NCI-H1436 (cell line): ENCODE data around the gene ZNF26.
A peak's percentile ranks its signal among the peaks of the same experiment; 100 is the strongest.
"Not testable (repeated sequence)": the region's sequence is repeated elsewhere in the genome, so short reads cannot be mapped to it uniquely, and the experiment has no call there.

Experiments used
- DNase-seq: peaks from one replicate; lab custom pipeline; 2025; lab: John Stamatoyannopoulos, UW

ZNF26 gene

DNA sequence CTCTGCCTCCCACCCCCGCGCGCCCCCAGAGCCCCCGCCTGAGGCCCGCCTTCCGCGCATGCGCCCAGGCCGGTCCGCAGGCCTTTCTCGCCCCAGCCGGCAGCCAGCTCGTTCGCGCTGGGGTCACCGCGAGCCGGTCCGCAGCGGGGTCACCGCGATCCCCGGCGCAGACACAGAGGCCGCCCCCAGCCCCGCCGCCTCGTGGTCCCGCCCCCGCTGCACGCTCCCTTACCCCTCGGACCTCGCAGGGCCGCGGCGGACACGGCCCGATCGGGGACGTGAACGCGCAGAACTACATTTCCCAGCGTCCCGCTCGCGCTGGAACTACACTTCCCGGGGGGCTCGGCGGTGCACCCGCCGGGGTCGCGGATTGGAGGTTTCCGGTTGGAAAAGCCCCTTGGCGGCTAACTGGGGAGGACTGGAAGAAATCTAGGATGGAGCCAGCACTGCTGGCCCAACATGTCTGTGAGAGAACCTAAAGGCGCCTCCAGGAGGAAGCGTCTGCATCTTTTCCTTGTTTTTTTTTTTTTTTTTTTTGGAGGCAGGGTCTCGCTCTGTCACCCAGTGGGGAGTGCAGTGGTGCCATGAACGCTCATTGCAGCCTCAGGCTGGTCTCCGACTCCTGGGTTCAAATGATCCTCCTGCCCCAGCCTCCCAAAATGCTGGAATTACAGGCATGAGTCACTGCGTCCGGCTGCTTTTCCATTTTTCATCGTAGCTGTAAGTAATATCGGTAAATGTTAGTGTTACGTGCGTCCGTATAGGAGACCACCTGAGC is 30.0 kb upstream of the ZNF26 start, which contains the start of gene ZNF605:
Gene ZNF605, minus strand, starts transcription at position 296 of the 778 bp plus-strand sequence. CDS start 10,671 bp downstream, outside the sequence.
- DNase-seq = peak; percentile 84

DNA sequence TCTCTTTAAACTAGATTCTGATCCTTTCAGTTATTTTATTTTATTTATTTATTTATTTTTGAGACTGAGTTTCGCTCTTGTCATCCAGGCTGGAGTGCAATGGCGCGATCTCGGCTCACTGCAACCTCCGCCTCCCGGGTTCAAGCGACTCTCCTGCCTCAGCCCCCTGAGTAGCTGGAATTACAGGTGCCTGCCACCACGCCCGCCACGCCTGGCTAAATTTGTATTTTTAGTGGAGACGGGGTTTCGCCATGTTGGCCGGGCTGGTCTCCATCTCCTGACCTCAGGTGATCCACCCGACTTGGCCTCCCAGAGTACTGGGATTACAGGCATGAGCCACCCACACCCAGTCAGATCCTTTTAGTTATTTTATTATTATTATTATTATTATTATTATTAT is 24.4 kb upstream of the ZNF26 start:
- DNase-seq = not testable (repeated sequence)

DNA sequence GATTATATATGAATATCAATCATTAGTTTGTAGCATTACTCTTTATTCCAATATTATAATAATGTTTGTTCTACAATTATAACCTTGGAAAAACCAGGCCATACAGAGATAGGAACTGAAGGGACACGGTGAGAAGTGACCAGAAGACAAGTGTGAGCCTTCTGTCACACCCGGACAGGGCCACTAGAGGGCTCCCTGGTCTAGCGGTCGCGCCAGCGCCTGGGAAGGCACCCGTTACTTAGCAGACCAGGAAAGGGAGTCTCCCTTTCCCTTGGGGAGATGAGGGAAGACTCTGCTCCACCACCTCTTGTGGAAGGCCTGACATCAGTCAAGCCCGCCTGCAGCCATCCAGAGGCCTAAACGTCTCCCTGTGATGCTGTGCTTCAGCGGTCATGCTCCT is 22.2 kb upstream of the ZNF26 start:
- not testable (repeated sequence) for DNase-seq

DNA sequence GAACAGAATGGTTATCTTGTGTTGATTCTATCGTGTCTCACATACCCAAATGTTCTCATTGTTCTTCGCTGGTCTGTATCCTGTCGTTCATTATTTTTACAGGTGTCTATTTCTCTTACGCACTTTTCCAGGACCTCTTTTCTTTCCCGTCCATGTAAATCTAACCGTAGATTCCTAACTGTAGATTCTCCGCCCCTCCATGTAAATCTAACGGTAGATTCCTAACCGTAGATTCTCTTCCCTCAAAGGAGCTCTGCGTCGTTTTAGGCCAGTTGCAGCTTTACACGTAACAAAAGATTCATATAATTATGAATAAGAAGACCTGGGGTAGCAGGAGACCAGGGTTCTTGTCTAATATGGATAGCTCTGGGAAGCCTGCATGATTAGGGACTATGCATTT is 20.4 kb upstream of the ZNF26 start:
- DNase-seq = no peak

DNA sequence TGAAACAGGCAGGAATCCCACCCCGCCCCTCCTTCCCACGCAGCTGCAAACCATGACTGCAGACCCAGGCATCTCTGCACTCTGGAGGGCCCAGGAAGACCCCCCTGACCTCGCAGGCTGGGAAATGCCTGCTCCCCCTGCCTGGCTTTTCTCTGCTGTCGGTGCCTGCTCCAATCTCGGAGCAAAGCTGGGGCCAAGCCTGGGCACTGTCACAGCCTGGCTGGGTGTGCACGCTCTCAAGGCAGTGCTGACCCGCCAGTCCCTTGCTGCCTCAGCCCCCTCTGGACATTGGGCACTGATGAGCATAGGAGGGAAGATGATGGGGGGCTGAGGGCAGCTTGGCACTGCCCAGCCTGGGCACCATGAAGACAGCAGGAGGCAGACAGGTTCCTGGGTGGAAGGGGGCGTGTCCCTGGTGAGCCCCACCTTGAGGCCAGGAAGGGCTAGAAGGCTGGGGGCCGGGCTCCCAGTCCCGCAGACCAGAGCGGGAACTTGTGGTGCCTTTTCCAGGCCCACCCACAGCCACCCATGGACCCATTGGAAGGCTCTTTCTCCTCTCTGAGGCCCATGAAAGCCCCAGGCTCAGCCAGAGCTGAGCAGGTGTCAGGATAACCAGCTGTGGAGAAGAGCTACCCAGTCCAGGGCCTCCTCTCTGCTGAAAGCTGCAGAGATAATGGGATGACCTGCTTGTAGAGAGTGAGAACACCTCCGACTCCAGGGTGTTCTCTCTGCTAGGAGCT is 19.3 kb upstream of the ZNF26 start:
- no peak for DNase-seq

DNA sequence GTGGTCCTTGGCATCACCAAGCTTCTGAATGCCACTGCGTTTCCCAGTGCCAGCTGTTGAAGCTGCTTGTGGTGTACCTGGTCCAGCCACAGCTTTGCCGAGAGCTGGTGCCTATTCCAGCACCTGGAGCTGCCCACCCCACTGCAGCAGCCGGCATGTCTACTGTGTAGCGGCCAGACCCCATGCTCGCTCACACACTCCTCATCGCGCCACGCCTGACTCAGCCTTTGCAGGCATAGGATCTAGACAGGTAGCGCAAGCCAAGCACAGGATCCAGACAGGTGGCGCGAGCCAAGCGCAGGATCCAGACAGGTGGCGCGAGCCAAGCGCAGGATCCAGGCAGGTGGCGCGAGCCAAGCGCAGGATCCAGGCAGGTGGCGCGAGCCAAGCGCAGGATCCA is 18.4 kb upstream of the ZNF26 start:
- DNase-seq = no peak

DNA sequence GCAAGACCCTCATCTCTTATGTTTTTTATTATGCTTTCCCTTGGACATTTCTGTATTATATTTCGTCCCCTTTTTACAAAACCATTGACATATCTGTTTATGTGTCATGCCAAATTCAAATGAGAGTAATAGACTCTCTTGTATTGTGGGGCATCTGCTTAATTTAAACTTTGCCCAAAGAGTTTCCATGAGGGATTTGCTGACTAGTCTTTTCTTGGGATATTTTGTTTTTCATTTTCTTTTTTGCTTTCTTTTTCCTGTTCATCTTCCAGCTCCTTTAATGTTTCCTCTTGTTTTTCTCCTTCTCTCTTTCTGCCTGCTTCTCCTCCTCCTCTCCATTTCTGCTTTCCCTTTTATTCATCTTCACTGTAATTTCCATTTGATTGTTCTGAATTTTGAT is 13.8 kb upstream of the ZNF26 start:
- DNase-seq = no peak

DNA sequence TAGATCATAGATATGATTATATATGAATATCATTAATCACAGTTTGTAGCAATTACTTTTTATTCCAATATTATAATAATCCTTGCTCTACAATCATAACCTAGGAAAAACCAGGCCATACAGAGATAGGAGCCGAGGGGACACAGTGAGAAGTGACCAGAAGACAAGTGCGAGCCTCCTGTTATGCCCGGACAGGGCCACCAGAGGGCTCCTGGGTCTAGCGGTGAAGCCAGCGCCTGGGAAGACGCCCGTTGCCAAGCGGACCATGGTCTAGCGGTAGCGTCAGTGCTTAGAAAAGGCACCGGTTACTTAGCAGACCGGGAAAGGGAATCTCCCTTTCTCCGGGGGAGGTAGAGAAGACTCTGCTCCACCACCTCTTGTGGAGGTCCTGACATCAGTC is 9.3 kb upstream of the ZNF26 start:
- DNase-seq = not testable (repeated sequence)

DNA sequence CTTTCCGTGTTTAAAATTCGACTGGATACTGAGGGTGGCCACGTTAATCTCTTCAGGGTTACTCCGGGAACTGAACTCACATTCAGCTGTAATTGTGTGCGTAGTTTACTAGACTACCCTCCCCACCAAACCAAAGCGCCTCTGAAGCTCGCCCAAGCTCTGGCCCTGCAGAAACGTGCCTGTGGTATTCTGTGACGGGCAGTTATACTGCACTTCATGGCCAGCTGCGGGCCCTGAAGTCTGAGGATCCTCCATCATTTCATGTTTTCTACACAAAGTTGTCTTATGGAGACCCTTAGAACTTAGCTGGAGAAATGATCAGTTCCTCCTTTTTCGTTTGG is 688 bp downstream of the ZNF26 start:
- no peak for DNase-seq

DNA sequence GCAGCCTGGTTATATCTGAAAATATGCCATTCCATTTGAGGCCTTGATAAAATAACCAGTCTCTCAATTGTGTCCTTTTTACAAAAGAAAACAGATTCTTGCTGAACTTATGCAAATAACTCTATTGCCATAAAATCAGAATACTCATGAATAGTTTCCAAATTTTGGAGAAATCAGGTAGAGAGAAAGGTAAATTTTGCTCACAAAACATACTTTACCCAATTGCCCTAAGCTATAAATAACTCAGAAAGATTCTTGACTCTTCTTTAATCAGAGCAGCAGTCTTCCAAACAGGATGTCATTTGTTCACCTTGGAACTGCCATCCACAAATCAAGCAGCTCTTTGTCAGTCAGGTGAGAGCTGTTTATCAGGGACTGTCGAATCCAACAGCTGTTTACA is 12.6 kb downstream of the ZNF26 start:
- DNase-seq = no peak

DNA sequence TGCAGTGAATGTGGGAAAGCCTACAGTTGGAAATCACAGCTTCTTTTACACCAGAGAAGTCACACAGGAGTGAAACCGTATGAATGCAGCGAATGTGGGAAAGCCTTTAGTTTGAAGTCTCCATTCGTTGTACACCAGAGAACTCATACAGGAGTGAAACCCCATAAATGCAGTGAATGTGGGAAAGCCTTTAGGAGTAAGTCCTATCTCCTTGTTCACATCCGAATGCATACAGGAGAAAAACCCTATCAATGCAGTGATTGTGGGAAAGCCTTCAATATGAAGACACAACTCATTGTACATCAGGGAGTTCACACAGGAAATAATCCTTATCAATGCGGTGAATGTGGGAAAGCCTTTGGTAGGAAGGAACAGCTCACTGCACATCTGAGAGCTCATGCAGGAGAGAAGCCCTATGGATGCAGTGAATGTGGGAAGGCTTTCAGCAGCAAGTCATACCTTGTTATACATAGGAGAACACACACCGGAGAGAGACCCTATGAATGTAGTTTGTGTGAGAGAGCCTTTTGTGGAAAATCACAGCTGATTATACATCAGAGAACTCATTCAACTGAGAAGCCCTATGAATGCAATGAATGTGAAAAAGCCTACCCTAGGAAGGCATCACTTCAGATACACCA is 24.6 kb downstream of the ZNF26 start:
- no peak for DNase-seq

DNA sequence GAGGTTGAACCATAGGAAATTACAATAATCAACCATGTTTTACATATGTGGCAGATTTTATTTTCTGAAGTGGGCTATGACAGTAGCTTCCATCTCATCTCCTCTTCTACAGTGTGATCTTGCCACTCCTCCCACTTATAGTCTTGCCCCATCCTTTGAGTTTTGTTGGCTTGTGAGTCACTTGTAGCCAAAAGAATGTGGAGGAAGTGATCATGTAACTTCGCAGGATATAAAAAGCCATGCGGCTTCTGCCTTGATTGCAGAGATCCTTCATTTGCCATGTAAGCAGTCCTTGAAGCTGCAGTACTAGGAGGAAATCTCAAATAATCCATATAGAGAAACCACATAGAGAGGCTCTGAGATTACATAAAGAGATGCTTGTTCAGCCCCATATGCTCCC is 37.4 kb downstream of the ZNF26 start:
- no peak for DNase-seq

DNA sequence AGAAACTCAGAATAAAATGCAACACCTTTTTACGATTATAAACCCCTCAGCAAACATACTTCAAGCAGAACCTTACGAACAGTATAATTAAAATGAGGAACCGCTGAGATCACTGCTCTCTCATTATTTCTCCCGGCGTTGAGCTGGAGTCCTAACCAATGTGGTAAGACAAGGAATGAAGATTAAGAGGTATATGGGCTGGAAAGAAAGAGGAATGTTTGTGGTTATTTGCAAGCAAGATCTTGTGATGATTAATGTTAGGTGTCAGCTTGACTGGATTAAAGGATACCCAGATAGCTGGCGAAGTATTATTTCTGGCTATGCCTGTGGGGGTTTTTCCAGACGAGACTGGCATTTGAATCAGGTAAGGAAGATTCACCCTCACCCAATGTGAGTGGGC is 40.8 kb downstream of the ZNF26 start:
- DNase-seq = no peak

DNA sequence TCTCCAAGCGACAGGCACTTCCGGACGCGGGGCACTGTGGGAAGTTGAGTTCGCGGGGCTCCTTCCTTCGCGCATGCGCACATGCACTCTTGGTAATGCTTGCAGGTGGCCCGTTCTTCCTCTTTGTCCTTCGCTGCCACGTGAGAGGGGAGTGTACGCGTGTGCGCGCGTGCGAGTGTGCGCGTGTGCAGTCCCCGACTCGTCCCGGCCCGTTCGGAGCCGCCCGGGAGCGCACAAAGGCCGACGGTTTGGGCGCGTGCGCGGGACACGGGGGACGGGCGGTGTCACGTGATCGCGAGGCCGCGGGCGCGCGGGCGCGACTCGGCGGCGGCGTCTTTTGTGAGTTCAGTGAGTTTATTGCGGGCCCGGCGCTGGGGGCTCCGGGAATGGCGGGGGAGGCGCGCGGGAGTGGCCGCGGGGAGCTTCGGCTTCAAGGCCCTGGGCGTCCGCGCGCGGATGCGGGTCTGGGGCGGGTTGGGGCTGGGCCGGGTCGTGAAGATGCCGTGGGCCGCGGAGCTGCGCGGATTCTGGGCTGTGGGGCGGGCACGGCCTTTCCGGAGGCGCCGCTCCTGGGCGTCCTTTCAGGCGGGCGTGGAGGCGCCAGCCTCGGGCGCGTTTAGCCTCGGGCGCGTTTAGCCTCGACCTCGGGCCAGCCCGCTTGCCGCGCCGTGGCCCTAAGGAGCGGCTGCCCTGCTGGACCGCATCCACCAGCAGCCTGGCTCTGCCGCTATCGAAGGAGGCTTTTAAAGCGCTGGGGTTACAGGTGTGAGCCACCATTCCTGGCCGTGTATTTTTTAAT is 51.2 kb downstream of the ZNF26 start, which contains the start of gene ZNF84:
Gene ZNF84, plus strand, starts transcription at position 303 of the 799 bp plus-strand sequence. CDS start 3,959 bp downstream, outside the sequence.
- DNase-seq = peak; percentile 97

DNA sequence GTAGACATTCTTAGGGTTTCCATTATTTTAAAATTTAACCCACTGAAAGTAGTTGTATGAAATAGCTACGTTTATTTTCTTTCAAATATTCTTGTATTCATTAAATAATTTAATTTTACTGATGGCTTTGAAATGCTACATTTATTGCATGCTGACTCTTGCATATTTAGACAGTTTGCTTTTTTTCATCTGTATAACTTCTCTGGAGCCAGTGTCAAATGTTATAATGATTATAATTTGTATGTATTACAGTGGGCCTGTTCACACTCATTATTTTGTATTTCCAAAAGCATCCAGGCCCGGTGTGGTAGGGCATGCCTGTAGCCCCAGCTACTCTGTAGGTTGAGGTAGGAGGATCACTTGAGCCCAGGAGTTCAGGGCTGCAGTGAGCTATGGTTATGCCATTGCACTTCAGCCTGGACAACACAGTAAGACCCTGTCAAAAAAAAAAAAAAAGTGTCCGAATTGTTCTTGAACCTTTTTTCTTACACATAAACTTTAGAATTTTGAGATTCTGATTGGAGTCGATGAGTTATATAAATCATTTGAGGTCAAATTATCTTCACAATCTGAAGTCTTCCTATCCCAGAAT is 52.0 kb downstream of the ZNF26 start:
- DNase-seq = no peak

DNA sequence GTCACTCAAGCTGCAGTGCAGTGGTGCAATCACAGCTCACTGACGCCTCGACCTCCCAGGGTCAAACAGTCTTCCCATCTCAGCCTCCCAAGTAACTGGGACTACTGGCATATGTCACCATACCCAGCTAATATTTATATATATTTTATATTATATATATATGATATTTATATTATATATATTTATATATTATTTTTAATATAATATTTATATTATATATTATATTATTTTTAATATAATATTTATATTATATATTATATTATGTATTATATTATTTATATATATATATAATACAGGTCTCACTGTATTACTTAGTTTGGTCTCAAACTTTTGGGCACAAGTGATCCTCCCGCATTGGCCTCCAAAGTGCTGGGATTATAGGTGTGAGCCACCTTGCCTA is 60.5 kb downstream of the ZNF26 start:
- DNase-seq = no peak

DNA sequence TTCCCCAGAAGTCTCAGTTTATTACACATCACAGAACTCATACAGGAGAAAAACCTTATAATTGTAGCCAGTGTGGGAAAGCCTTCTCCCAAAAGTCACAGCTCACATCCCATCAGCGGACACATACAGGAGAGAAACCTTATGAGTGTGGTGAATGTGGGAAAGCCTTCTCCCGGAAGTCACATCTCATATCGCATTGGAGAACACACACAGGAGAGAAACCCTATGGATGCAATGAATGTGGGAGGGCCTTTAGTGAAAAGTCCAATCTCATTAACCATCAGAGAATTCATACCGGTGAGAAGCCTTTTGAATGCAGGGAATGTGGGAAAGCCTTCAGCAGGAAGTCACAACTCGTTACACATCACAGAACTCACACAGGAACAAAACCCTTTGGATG is 71.3 kb downstream of the ZNF26 start:
- no peak for DNase-seq

DNA sequence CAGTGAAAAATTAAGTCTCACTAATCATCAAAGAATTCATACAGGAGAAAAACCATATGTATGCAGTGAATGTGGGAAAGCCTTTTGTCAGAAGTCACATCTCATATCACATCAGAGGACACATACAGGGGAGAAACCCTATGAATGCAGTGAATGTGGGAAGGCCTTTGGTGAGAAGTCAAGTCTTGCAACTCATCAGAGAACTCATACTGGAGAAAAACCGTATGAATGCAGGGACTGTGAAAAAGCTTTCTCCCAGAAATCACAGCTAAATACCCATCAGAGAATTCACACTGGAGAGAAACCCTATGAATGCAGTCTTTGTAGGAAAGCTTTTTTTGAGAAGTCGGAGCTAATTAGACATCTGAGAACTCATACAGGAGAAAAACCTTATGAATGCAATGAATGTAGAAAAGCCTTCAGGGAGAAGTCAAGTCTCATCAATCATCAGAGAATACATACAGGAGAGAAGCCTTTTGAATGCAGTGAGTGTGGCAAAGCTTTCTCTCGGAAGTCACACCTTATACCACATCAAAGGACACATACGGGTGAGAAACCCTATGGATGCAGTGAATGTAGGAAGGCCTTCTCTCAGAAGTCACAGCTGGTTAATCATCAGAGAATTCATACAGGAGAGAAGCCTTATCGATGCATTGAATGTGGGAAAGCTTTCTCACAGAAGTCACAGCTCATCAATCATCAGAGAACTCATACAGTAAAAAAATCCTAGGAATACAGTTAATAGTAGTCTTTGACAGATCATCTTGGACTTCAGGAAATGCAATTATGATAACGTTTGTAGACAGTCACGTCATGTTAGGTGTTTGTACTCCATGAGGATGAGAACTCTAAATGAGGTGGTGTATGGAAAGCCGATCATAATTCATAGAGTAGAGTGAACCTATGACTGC is 72.3 kb downstream of the ZNF26 start:
- no peak for DNase-seq

DNA sequence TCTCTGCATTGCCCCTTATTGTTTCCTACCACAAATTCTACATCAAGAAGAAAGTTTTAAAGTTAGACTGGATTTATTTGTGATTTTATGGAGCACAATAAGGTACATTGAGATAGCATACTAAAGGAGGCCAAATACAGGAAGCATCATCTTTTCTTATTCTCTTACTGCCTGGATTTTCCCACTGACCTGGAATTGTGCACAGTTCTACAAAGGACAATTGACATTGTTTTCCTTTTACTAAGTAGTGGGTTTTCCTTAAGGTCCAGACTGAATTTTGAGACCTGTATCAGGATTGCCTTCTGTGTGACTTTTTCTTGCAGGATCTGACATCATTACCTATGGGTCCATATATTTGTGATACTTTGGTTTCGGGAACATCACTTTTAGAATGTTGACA is 75.8 kb downstream of the ZNF26 start:
- no peak for DNase-seq

DNA sequence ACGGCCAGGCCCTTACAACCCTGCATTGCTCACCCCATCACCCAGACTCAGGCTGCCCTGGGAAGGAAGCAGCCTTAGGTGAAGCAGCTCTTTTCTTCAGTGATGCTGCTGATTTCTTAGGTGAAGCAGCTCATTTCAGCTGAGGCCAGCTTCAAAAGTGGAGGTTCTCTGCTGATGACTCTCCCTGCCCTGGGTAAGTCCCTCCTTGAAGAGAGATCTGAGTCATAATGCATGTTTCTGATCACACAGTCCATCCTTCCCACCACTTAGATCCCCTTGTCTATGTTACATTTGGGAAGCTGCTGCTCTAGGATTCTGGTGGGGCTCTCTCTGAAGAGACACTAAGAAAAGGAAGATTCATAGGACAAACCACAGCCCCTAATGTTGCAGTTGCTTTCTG is 77.4 kb downstream of the ZNF26 start:
- DNase-seq = no peak

DNA sequence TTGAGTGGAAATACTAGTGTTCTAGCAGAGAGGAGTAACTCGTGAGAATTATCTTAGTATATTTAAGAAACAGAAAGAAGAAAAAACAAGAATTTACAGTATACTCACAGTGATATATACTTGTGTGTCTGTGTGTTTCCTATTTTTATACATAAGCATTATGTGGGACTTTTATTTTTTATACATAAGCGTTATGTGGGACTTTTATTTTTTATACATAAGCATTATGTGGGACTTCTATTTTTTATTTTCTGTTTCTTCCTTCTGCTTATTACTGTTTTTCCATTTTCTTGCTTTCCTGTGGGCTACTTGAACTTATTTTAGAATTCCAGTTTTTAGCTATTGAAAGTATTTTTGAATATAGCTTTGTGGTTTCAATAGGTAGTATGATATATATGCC is 87.7 kb downstream of the ZNF26 start:
- no peak for DNase-seq
